Thyroid gland (tissue), 4 donors: ENCODE data around the gene CARD11. TPM values are rescaled to one million over a fixed set of nuclear protein-coding genes. Genes with fewer than 3 reads are reported as not detected.
"Not testable (repeated sequence)": the region's sequence is repeated elsewhere in the genome, so short reads cannot be mapped to it uniquely, and the experiment has no call there.

Experiments
- DNase-seq, 2 donors: peaks; one replicate each; pipeline ENCODE4 v3.0.0-alpha.2; 2019
- H3K27ac ChIP-seq, 3 donors: fragments of 200-600 bp; sonication (generic); 1 replicate in 2 of 3; 2 replicates in 1 of 3; pipeline ENCODE4 v1.5.1; 2016 to 2019; ENCODE audit warnings: mild to moderate bottlenecking in 1 of 3, moderate library complexity in 1 of 3
- H3K27me3 ChIP-seq: fragments of 200-600 bp; sonication (generic); one replicate; pipeline ENCODE4 v1.5.1; 2019
- H3K36me3 ChIP-seq, 2 donors: fragments of 200-600 bp; sonication (generic); one replicate each; pipeline ENCODE4 v1.5.1; 2016 to 2019
- H3K4me1 ChIP-seq, 2 donors: fragments of 200-600 bp; sonication (generic); one replicate each; pipeline ENCODE4 v1.5.1; 2017 to 2019
- H3K4me3 ChIP-seq, 3 donors: fragments of 200-600 bp; sonication (generic); replicated peaks in 1 of 3; 1 replicate in 2 of 3; 2 replicates in 1 of 3; pipeline ENCODE4 v1.5.1; 2016; ENCODE audit warnings: mild to moderate bottlenecking in 1 of 3
- H3K9me3 ChIP-seq: fragments of 200-600 bp; sonication (generic); one replicate; pipeline ENCODE4 v1.5.1; 2017
- POLR2A ChIP-seq, 2 donors: fragments of 450-650 bp; IDR thresholded peaks; one replicate each; pipeline ENCODE4 v1.6.1; 2017; ENCODE audit warnings: antibody characterized with exemption in 2 of 2, mild to moderate bottlenecking in 2 of 2, moderate library complexity in 1 of 2
- WGBS, 2 donors: methylation state at CpG; one replicate each; pipeline ENCODE4 v1.1.5; 2017; 5-methylcytosine and 5-hydroxymethylcytosine counted together
- intact Hi-C: fragments of 100-400 bp; cut with DNase I; formaldehyde crosslinking; loops from one replicate; pipeline ENCODE4 v1.15.1; 2023
- total RNA-seq, 4 donors: library from RNA; depleted of rRNA; stranded (reverse); fragments of >200 nt; gene quantifications; one replicate each; pipeline ENCODE4 v1.2.3, GENCODE V29; 2016
- TF ChIP-seq, protein P1 (sequence below), 6 experiments: fragments of 200-600 bp in 3 of 6; fragments of 450-650 bp in 3 of 6; sonication (generic) in 3 of 6; IDR thresholded peaks; one replicate each; pipeline ENCODE4 v1.5.1; 2016 to 2019; ENCODE audit warnings: antibody characterized with exemption in 6 of 6, mild to moderate bottlenecking in 2 of 6, inconsistent platforms in 1 of 6, moderate library complexity in 1 of 6

Gene CARD11
- total RNA-seq, 4 donors from 2014 or later: 0.45 to 7.7 (median 1.9) TPM

- Histone ChIP-seq H3K9me3 (no peaks in the 10 kb centered on the region), H3K36me3 (no peaks in the 10 kb centered on the region), H3K27me3 (no peaks in the 10 kb centered on the region), H3K4me1 (no peaks in the 10 kb centered on the region), H3K4me3 (no peak overlapping the region), H3K27ac (no peak overlapping the region)
- TF ChIP-seq, protein P1, sequence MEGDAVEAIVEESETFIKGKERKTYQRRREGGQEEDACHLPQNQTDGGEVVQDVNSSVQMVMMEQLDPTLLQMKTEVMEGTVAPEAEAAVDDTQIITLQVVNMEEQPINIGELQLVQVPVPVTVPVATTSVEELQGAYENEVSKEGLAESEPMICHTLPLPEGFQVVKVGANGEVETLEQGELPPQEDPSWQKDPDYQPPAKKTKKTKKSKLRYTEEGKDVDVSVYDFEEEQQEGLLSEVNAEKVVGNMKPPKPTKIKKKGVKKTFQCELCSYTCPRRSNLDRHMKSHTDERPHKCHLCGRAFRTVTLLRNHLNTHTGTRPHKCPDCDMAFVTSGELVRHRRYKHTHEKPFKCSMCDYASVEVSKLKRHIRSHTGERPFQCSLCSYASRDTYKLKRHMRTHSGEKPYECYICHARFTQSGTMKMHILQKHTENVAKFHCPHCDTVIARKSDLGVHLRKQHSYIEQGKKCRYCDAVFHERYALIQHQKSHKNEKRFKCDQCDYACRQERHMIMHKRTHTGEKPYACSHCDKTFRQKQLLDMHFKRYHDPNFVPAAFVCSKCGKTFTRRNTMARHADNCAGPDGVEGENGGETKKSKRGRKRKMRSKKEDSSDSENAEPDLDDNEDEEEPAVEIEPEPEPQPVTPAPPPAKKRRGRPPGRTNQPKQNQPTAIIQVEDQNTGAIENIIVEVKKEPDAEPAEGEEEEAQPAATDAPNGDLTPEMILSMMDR (IDR thresholded peaks at IDR 0.05): no peak
- no peak for TF ChIP-seq POLR2A (IDR thresholded peaks at IDR 0.05)
- intact Hi-C loops: no loop called here
- no peak for DNase-seq
- WGBS, 2 donors: 94 to 95% methylated on average over 3 of the region's 3 CpGs
Observed at GRCh38 chr7:3025616-3026015, 18.1 kb downstream of the CARD11 start.

DNA sequence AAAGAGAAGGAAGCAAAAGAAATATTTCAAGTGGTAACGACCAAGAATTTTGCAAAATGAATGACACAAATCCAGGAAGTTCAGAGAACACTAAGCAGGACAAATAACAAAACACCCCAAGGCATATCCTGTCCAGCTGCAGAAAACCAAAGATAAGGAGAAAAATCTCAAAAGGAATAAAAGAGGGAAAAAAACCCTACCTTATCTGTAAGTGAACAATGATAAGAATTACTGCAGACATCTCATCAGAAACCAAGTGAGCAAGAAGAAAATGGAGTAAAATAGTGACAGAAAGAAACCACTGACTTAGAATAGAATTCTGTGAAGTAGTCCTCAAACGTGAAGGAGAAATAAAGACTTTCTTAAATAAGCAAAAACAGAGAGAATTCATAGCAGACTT, 21.8 kb downstream of the CARD11 start:
- intact Hi-C loops: no loop called here
- 54 to 58% methylated on average over 2 of the region's 2 CpGs for whole genome bisulfite sequencing, 2 donors

GRCh38 chr7:3021224-3021623, 22.4 kb downstream of the CARD11 start:
- WGBS, 2 donors: 94 to 95% methylated on average over 8 of the region's 8 CpGs

More for the DNA sequence above, 21.8 kb downstream of the CARD11 start:
- H3K27ac ChIP-seq: no peak overlapping the region
- H3K4me3 ChIP-seq: no peak overlapping the region
- no peaks in the 10 kb centered on the region for H3K9me3 ChIP-seq
- H3K36me3 ChIP-seq: no peaks in the 10 kb centered on the region
- no peaks in the 10 kb centered on the region for H3K4me1 ChIP-seq
- no peak for DNase-seq
- TF ChIP-seq, protein P1 (IDR thresholded peaks at IDR 0.05): no peak
- TF ChIP-seq POLR2A (IDR thresholded peaks at IDR 0.05): no peak
- H3K27me3 ChIP-seq: no peaks in the 10 kb centered on the region

GRCh38 chr7:3020416-3020815, 23.3 kb downstream of the CARD11 start:
- WGBS, 2 donors: 85 to 88% methylated on average over 1 of the region's 1 CpG
- intact Hi-C loops: no loop called here
- Histone ChIP-seq H3K27me3 (no peaks in the 10 kb centered on the region), H3K4me1 (no peaks in the 10 kb centered on the region), H3K4me3 (no peak overlapping the region), H3K27ac (no peak overlapping the region), H3K36me3 (no peaks in the 10 kb centered on the region), H3K9me3 (no peaks in the 10 kb centered on the region)
- no peak for DNase-seq
- TF ChIP-seq POLR2A (IDR thresholded peaks at IDR 0.05): no peak
- TF ChIP-seq, protein P1 (IDR thresholded peaks at IDR 0.05): no peak

More at GRCh38 chr7:3021224-3021623, 22.4 kb downstream of the CARD11 start:
- H3K27me3 ChIP-seq, H3K27ac ChIP-seq, H3K4me3 ChIP-seq, H3K36me3 ChIP-seq, H3K9me3 ChIP-seq, H3K4me1 ChIP-seq, DNase-seq, intact Hi-C loops: not testable (repeated sequence)

GRCh38 chr7:3019801-3020200, 23.9 kb downstream of the CARD11 start:
- Histone ChIP-seq H3K4me3 (no peak overlapping the region), H3K27me3 (no peaks in the 10 kb centered on the region), H3K4me1 (no peaks in the 10 kb centered on the region), H3K27ac (no peak overlapping the region), H3K36me3 (no peaks in the 10 kb centered on the region), H3K9me3 (no peaks in the 10 kb centered on the region)
- DNase-seq: no peak
- WGBS, 2 donors: 84 to 94% methylated on average over 4 of the region's 4 CpGs
- no peak for TF ChIP-seq POLR2A (IDR thresholded peaks at IDR 0.05)
- TF ChIP-seq, protein P1 (IDR thresholded peaks at IDR 0.05): no peak
- intact Hi-C loops: no loop called here
